SJCRH30 (cell line): Measurements from ENCODE around the gene DAGLA. TPM values are rescaled to one million over a fixed set of nuclear protein-coding genes. Genes with fewer than 3 reads are reported as not detected.
A peak's percentile ranks its signal among the peaks of the same experiment; 100 is the strongest.

ENCODE experiments used
- DNase-seq, 2 experiments: peaks; one replicate each; pipeline ENCODE4 v3.0.0-alpha.2; 2015 to 2020
- H3K27ac ChIP-seq: fragments of 250-450 bp; sonication (Bioruptor Pico); 2 replicates; pipeline ENCODE4 v1.5.1; 2020; ENCODE audit warnings: mild to moderate bottlenecking, moderate library complexity
- H3K27me3 ChIP-seq: fragments of 250-450 bp; sonication (Bioruptor Pico); 2 replicates; pipeline ENCODE4 v1.5.1; 2020; ENCODE audit warnings: mild to moderate bottlenecking, moderate library complexity
- H3K36me3 ChIP-seq: fragments of 250-450 bp; sonication (Bioruptor Pico); 2 replicates; pipeline ENCODE4 v1.5.1; 2020; ENCODE audit warnings: mild to moderate bottlenecking, moderate library complexity
- H3K4me1 ChIP-seq: fragments of 250-450 bp; sonication (Bioruptor Pico); 2 replicates; pipeline ENCODE4 v1.5.1; 2020; ENCODE audit warnings: mild to moderate bottlenecking, moderate library complexity
- H3K4me3 ChIP-seq: fragments of 250-450 bp; sonication (Bioruptor Pico); 2 replicates; pipeline ENCODE4 v1.5.1; 2020; ENCODE audit warnings: mild to moderate bottlenecking, moderate library complexity
- H3K9me3 ChIP-seq: fragments of 250-450 bp; sonication (Bioruptor Pico); replicated peaks from 2 replicates; pipeline ENCODE4 v1.5.1; 2020; ENCODE audit warnings: mild to moderate bottlenecking, moderate library complexity
- total RNA-seq: library from RNA; depleted of rRNA; stranded (reverse); fragments of >200 nt; shearing (Covaris generic); gene quantifications from 2 replicates; pipeline ENCODE4 v1.2.3, GENCODE V29; 2014

The DAGLA gene
- total RNA-seq, 1 experiment from 2014 or later, result 2.5 TPM

DNA sequence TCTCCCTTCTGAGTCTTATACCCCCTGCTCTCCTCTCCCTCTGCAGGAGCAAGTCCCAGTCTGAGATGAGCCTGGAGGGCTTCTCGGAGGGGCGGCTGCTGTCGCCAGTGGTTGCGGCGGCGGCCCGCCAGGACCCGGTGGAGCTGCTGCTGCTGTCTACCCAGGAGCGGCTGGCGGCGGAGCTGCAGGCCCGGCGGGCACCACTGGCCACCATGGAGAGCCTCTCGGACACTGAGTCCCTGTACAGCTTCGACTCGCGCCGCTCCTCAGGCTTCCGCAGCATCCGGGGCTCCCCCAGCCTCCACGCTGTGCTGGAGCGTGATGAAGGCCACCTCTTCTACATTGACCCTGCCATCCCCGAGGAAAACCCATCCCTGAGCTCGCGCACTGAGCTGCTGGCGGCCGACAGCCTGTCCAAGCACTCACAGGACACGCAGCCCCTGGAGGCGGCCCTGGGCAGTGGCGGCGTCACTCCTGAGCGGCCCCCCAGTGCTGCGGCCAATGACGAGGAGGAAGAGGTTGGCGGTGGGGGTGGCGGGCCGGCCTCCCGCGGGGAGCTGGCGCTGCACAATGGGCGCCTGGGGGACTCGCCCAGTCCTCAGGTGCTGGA is 63.4 kb downstream of the DAGLA start:
- no peak for DNase-seq
- H3K36me3 ChIP-seq, result no peaks in the 10 kb centered on the region
- H3K4me3 ChIP-seq, result no peak overlapping the region
- no peaks in the 10 kb centered on the region for H3K27me3 ChIP-seq
- no peak overlapping the region for H3K27ac ChIP-seq
- no peaks in the 10 kb centered on the region for H3K9me3 ChIP-seq
- H3K4me1 ChIP-seq, result peaks cover 7% of the 10 kb centered on the region; the same call in 1 of the 2 replicates

GRCh38 chr11:61744181-61744580 is 64.0 kb downstream of the DAGLA start:
- DNase-seq, result no peak
- Histone ChIP-seq H3K27ac (no peak overlapping the region), H3K9me3 (no peaks in the 10 kb centered on the region), H3K27me3 (no peaks in the 10 kb centered on the region), H3K4me1 (peaks cover 10% of the 10 kb centered on the region), H3K4me3 (no peak overlapping the region), H3K36me3 (no peaks in the 10 kb centered on the region)

DNA sequence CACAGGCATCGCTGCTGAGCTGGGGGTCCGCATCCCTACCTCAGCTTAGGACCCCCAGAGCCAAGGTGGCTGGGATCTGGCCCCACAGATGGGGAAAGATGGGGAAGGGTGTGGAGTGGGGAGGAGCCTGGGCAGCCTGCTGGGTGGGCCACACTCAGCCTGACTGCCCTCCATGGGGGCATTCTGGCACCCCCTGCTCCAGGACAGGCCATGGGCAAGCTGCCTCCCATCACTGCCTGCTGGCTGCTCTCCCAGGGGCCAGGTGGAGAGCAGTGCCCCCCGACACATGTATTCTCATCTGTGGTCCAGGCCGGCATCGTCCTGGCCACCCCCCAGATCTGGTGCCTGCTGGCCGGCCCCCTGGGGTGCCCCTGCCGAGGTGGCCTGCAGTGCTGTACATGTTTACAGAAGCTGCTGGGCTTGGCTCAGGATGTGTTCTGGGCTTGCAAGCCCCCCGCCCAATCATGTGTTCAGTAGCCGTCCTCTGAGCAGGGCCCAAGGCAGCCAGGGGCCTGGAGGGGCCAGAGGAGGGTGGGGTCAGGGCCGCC is 64.5 kb downstream of the DAGLA start:
- Histone ChIP-seq H3K9me3 (no peaks in the 10 kb centered on the region), H3K4me1 (peaks cover 13% of the 10 kb centered on the region), H3K36me3 (no peaks in the 10 kb centered on the region), H3K4me3 (no peak overlapping the region), H3K27me3 (no peaks in the 10 kb centered on the region), H3K27ac (no peak overlapping the region)
- DNase-seq, result no peak

DNA sequence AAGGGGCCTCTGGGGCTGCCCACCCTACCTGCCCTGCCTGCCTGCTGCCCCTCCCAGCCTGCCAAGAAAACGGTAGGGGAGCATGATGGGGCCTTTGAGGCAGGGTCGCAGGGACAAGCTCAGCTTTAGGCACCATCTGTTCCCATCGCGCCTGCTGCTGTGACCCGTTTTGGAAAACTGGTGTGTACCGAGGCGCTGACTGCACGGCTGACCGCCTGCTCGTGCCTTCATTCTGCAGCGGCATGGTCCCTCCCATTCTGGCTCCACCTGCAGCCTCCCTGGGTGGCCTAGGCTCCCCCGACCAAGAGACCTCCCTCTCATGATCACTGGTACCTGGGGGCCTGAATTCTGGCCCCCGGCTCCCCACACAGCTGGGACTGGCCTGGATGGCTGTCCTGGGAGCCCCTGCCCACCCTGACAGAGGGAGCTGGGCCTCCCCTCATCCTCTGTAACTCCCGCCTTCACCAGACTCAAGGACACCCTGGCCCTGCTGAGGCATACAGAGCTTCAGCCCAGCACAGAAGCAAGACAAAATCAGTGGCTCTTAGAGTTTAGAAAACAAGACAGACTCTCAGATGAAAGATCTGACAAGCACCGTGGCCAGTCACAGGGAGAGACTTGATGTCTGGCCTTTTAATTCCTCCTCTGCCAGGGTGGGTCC is 65.7 kb downstream of the DAGLA start:
- Histone ChIP-seq H3K27ac (no peak overlapping the region), H3K9me3 (no peaks in the 10 kb centered on the region), H3K4me1 (peaks cover 19% of the 10 kb centered on the region), H3K4me3 (no peak overlapping the region), H3K27me3 (no peaks in the 10 kb centered on the region), H3K36me3 (no peaks in the 10 kb centered on the region)
- DNase-seq, result no peak

DNA sequence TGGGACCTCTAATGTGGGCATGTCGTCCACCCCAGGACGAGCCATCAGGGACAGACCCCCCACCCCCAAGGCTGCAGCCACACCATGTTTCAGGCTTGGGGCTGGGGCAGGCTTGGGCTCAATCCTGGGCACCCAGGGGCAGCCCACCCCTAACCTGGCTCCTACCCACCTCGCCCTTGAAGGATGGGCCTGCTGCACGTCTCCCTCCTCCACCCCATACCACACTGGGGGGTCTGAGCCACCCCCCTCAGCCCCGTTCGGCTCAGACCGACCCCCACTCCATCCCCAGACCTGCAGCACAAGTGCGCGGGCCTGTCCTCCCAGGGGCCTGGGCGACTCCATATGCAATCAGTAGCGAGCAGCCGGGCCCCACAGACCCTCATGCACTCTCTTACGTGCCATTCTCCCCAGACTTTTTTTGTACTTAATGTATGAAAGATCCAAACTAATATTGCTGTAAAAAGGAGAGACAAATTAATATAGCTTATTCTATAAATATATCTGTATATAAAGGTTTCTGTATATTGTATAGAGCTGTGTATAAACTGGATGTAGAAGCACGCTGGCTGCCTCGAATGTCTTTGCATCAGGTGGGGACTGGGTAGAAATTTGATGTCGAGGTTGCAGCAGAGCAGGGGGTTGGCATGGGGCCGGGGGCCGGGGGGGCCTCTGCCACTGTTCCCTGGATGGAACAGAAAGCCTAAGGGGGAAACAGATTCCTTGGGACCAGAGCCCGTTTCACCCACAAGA is 66.4 kb downstream of the DAGLA start:
- H3K36me3 ChIP-seq, result no peaks in the 10 kb centered on the region
- H3K27me3 ChIP-seq, result no peaks in the 10 kb centered on the region
- H3K27ac ChIP-seq, result no peak overlapping the region
- H3K4me3 ChIP-seq, result no peak overlapping the region
- DNase-seq, result no peak
- H3K9me3 ChIP-seq, result no peaks in the 10 kb centered on the region
- peaks cover 19% of the 10 kb centered on the region for H3K4me1 ChIP-seq

GRCh38 chr11:61747192-61747966 is 67.2 kb downstream of the DAGLA start:
- peaks cover 13% of the 10 kb centered on the region for H3K4me1 ChIP-seq
- DNase-seq, result peak; percentile 43 to 55

GRCh38 chr11:61747967-61748285 is 67.7 kb downstream of the DAGLA start:
- H3K27me3 ChIP-seq, result no peaks in the 10 kb centered on the region
- H3K36me3 ChIP-seq, result no peaks in the 10 kb centered on the region
- DNase-seq, result no peak
- H3K9me3 ChIP-seq, result no peaks in the 10 kb centered on the region
- H3K4me1 ChIP-seq, result peaks cover 13% of the 10 kb centered on the region; the same call in 1 of the 2 replicates
- no peak overlapping the region for H3K27ac ChIP-seq
- H3K4me3 ChIP-seq, result no peak overlapping the region

More at GRCh38 chr11:61747192-61747966, 67.2 kb downstream of the DAGLA start:
- no peak overlapping the region for H3K27ac ChIP-seq
- no peaks in the 10 kb centered on the region for H3K36me3 ChIP-seq
- no peaks in the 10 kb centered on the region for H3K9me3 ChIP-seq
- H3K27me3 ChIP-seq, result no peaks in the 10 kb centered on the region
- H3K4me3 ChIP-seq, result no peak overlapping the region

DNA sequence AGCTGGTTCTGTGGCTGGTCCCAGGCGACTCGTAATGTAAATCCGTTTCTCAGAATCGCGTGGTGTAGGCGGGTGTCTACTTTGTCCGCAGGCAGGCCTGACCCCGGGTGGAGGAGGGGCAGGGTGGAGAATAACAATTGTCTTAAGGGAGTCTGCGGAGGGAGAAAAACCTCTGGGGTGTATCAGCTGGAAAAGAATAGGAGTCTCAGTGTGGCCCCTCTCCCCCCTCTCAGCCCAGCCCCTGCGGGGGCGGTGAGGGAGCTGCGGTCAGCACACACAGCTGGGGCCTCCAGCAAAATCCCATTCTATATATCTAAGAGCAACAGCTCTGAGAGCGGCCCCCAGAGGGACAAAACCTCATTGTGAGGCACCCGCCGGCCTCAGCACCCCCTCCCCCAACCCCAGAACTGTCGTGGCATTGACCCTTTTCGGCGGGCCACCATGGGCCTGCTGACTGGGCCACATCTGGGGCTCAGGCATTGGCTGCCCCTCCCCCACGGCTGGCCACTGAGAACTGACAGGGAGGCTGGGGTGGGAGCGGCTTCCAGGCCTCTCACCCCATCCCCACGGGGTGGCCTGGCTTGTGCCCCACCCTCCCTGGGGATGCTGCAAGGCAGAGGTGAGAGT is 69.5 kb downstream of the DAGLA start:
- no peaks in the 10 kb centered on the region for H3K36me3 ChIP-seq
- no peak overlapping the region for H3K27ac ChIP-seq
- H3K4me1 ChIP-seq, result peaks cover 13% of the 10 kb centered on the region; the same call in 1 of the 2 replicates
- peak overlapping the region; percentile 11; the same call in 1 of the 2 replicates for H3K4me3 ChIP-seq
- peak; percentile 68 to 76 for DNase-seq
- no peaks in the 10 kb centered on the region for H3K9me3 ChIP-seq
- no peaks in the 10 kb centered on the region for H3K27me3 ChIP-seq

- H3K9me3 ChIP-seq, result no peaks in the 10 kb centered on the region
- peaks cover 13% of the 10 kb centered on the region; the same call in 1 of the 2 replicates for H3K4me1 ChIP-seq
- no peaks in the 10 kb centered on the region for H3K36me3 ChIP-seq
- H3K27me3 ChIP-seq, result no peaks in the 10 kb centered on the region
- no peak overlapping the region for H3K4me3 ChIP-seq
- no peak for DNase-seq
- H3K27ac ChIP-seq, result no peak overlapping the region
These were observed 70.6 kb downstream of the DAGLA start for GRCh38 chr11:61750631-61751273.

GRCh38 chr11:61751384-61751783 is 71.2 kb downstream of the DAGLA start:
- H3K27ac ChIP-seq, result no peak overlapping the region
- no peak for DNase-seq
- H3K9me3 ChIP-seq, result no peaks in the 10 kb centered on the region
- H3K27me3 ChIP-seq, result no peaks in the 10 kb centered on the region
- H3K36me3 ChIP-seq, result no peaks in the 10 kb centered on the region
- no peak overlapping the region for H3K4me3 ChIP-seq
- H3K4me1 ChIP-seq, result peaks cover 13% of the 10 kb centered on the region; the same call in 1 of the 2 replicates

- Histone ChIP-seq H3K27ac (no peak within 1 kb of the TSS), H3K9me3 (no peaks in the 10 kb centered on the region), H3K27me3 (no peaks in the 10 kb centered on the region), H3K4me3 (no peak within 1 kb of the TSS), H3K36me3 (no peaks in the 10 kb centered on the region), H3K4me1 (peaks cover 13% of the 10 kb centered on the region; the same call in 1 of the 2 replicates)
- DNase-seq, result no peak
These were observed 72.1 kb downstream of the DAGLA start, which contains the start of gene MYRF for GRCh38 chr11:61752117-61752924. TSS of gene MYRF (plus strand) at chr11:61752636. CDS start at chr11:61752745, 109 bp downstream.

DNA sequence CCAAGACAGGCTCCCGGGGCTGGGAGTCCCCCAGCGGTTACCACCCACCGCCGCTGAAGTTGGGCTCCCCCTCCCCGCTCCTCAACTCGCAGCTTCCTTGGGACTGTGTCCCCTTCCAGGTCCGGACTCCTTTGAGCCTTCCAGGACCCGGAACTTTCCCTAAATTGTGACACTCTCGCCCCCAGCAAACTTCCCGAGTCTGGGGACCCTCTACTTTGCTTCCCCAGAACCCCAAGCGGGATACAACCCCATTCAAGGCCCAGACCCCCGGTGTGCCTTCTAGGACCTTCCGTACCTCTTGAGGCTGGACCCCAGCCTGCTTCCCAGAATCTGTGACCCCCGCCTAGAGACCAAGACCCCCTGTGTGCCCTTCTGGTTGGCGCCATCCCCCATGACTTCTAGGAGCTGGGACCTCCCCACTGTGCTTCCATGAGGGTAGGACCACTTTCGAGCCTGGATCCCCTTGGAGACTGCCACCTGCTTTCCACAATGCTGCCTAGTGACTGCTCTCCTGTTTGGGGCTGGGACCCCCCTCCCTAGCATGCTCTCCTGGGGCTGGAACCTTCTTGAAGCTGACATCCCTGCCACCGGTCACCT is 72.8 kb downstream of the DAGLA start:
- Histone ChIP-seq H3K4me3 (no peak overlapping the region), H3K27me3 (no peaks in the 10 kb centered on the region; the same call in 1 of the 2 replicates), H3K36me3 (no peaks in the 10 kb centered on the region), H3K4me1 (peaks cover 13% of the 10 kb centered on the region; the same call in 1 of the 2 replicates), H3K27ac (no peak overlapping the region), H3K9me3 (no peaks in the 10 kb centered on the region)
- no peak for DNase-seq

DNA sequence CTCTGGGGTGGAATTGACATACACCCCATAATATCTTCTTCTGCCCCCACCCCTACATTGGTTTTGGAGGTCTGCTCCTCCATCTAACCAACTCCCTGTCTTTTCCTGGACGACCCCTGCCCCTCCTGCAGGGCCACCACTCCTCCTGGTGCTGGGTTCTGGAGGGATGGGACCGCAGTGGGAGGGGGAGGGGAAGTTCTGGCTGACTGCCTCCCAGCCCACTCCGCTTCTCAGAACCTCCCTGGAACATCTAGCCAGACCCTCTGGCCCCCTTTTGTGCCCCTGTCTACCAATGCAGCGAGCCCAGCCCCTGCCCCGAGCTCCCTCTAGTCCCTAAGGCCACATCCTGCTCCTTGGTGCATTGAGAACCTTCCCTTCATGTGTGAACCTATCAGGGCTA is 73.5 kb downstream of the DAGLA start:
- H3K4me3 ChIP-seq, result no peak overlapping the region
- no peaks in the 10 kb centered on the region; the same call in 1 of the 2 replicates for H3K27me3 ChIP-seq
- H3K27ac ChIP-seq, result no peak overlapping the region
- H3K4me1 ChIP-seq, result peaks cover 13% of the 10 kb centered on the region; the same call in 1 of the 2 replicates
- DNase-seq, result no peak
- no peaks in the 10 kb centered on the region for H3K9me3 ChIP-seq
- no peaks in the 10 kb centered on the region for H3K36me3 ChIP-seq
